T-helper 17 cell (primary cell): Measurements from ENCODE around the gene ITGB6. TPM values are rescaled to one million over a fixed set of nuclear protein-coding genes. Genes with fewer than 3 reads are reported as not detected.
"Not testable (repeated sequence)": the region's sequence is repeated elsewhere in the genome, so short reads cannot be mapped to it uniquely, and the experiment has no call there.

Source experiments
- ATAC-seq: fragments of 150-1000 bp; cut with Tn5 transposase; 2 replicates; pipeline ENCODE4 v1.10.0; 2021; ENCODE audit warnings: mild to moderate bottlenecking, moderate library complexity
- DNase-seq, 3 donors: peaks; one replicate each; pipeline versions ENCODE4 v3.0.0 to v3.0.0-alpha.2; 2020 to 2021
- H3K9me3 ChIP-seq: one replicate; pipeline ENCODE4 v1.7.0; 2013; ENCODE audit warnings: low read length, mild to moderate bottlenecking; ENCODE audit not compliant: control insufficient read depth, poor library complexity, severe bottlenecking
- H3K27ac Mint-ChIP-seq: one replicate; pipeline ENCODE4 v1.8.0; 2022; ENCODE audit warnings: mild to moderate bottlenecking, moderate library complexity, mixed read lengths
- H3K27me3 Mint-ChIP-seq: one replicate; pipeline ENCODE4 v1.8.0; 2022; ENCODE audit warnings: mixed read lengths
- H3K36me3 Mint-ChIP-seq: one replicate; pipeline ENCODE4 v1.8.0; 2022; ENCODE audit warnings: low read depth, mixed read lengths
- H3K4me1 Mint-ChIP-seq: one replicate; pipeline ENCODE4 v1.8.0; 2022; ENCODE audit warnings: mild to moderate bottlenecking, mixed read lengths
- H3K4me3 Mint-ChIP-seq: one replicate; pipeline ENCODE4 v1.8.0; 2022; ENCODE audit warnings: mild to moderate bottlenecking, moderate library complexity, mixed read lengths
- total RNA-seq, 4 donors: library from RNA in 2 of 4; stranded (reverse) in 2 of 4; gene quantifications; one replicate each; pipeline ENCODE4 v1.2.3 and lab custom pipeline; 2022 to 2026

ITGB6 gene
- total RNA-seq, 2 donors from 2014 or later: not detected

DNA sequence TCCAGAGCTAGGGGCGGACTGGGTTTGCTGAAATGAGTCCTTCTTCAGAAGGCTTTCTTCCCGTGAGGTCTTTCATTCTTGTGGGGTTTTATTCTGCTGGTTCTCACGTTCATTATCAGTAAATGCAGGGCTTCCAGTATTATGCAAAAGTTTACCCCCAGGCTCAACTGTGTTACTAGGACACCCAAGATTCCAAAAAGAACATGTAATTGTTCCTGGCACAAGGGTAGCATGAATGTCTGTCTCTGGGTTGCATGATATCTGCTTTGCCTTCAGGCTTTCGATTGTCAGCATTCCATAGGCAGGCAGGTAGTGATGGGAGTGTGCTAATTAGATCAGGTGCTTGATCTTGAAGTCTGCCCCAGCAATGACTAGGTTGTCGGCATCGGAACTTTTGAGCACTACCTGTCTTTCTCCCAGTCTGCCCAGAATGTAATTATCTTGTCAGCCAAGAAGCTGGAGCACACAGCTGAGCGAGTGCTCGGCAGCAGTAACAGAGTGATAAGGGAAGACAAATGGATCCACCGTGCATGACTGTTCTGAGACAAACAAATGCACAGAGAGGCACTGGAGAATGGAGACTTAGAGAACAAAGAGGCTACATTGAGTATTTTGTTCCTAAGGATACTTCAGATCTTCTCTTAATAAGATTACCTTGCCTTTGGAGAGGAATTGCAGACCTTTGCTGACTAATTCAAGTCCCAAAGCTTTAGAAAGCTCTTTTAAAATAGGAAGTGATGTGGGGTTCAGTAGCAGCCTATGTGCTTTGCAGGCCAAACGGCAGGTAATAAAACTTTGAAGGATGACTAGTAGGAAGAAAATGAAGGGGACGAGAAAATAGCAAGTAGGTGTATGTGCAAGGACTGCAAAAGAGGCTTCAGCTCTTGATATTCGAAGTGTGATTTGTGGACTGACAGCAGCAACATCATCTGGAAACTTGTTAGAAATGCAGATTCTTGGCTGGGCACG lies 41.9 kb downstream of the ITGB6 start:
- H3K4me3 Mint-ChIP-seq: no peak overlapping the region
- H3K4me1 Mint-ChIP-seq: no peaks in the 10 kb centered on the region
- ATAC-seq (no peak), DNase-seq (no peak)
- no peaks in the 10 kb centered on the region for H3K36me3 Mint-ChIP-seq
- no peaks in the 10 kb centered on the region for H3K9me3 ChIP-seq
- H3K27me3 Mint-ChIP-seq: peaks cover 11% of the 10 kb centered on the region
- H3K27ac Mint-ChIP-seq: no peak overlapping the region

DNA sequence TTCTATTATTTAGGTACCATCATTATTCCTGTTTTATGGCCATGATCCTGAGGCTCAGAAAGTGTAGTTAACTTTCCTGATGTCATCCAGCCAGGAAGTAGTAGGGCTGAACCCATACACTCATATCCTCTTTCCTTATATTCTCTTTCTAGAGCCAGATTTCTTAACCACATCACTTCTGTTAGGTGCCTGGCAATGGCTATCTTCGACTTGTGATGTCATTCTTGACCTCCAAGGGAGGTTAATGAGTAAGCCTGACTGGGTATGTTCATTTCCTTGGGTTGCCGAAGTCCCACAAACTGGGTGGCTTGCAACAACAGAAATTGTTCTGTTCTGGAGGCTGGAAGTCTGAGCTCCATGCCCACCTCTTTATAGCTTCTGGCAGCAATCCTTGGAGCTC lies 43.4 kb downstream of the ITGB6 start:
- ATAC-seq (no peak), DNase-seq (no peak)
- H3K36me3 Mint-ChIP-seq: no peaks in the 10 kb centered on the region
- no peak overlapping the region for H3K4me3 Mint-ChIP-seq
- H3K27me3 Mint-ChIP-seq: peaks cover 11% of the 10 kb centered on the region
- H3K4me1 Mint-ChIP-seq: no peaks in the 10 kb centered on the region
- H3K9me3 ChIP-seq: no peaks in the 10 kb centered on the region
- H3K27ac Mint-ChIP-seq: no peak overlapping the region

DNA sequence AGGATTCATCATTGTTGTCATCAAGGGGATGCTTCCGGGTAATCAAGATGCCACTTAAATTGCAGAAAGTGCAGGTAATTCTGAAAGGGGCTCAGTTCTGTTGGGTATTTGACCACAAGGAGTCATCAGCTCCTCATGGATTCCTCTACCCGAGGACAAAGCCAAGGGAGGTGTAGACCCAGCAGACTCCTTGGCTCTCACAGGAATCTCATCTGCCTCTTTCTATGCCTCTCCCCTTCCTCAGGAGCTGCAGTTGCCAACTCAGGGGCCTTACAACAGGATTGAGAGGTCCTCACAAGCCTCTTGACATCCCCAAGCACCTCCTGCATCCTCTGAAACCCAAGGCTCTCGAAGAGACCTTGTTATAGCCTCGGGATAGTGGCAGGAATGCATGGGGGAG lies 44.0 kb downstream of the ITGB6 start:
- H3K27me3 Mint-ChIP-seq: peaks cover 11% of the 10 kb centered on the region
- H3K4me1 Mint-ChIP-seq: no peaks in the 10 kb centered on the region
- H3K9me3 ChIP-seq: no peaks in the 10 kb centered on the region
- DNase-seq: no peak
- no peak overlapping the region for H3K27ac Mint-ChIP-seq
- H3K4me3 Mint-ChIP-seq: no peak overlapping the region
- no peak for ATAC-seq
- H3K36me3 Mint-ChIP-seq: no peaks in the 10 kb centered on the region

DNA sequence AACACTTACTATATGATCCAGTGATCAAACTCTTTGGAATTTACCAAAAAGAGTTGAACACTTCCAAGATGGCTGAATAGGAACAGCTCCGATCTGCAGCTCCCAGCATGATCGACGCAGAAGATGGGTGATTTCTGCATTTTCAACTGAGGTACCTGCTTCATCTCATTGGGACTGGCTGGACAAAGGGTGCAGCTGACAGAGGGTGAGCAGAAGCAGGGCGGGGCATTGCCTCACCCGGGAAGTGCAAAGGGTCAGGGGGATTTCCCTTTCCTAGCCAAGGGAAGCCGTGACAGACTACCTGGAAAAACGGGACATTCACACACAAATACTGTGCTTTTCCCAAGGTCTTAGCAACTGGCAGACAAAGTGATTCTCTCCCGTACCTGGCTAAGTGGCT lies 51.7 kb downstream of the ITGB6 start:
- not testable (repeated sequence) for H3K27ac Mint-ChIP-seq, H3K4me3 Mint-ChIP-seq, H3K9me3 ChIP-seq, DNase-seq, H3K36me3 Mint-ChIP-seq, ATAC-seq, H3K4me1 Mint-ChIP-seq
- peaks cover 43% of the 10 kb centered on the region for H3K27me3 Mint-ChIP-seq

- Mint-ChIP-seq H3K27me3 (peaks cover 45% of the 10 kb centered on the region), H3K4me1 (peaks cover 5% of the 10 kb centered on the region)
These were observed 54.6 kb downstream of the ITGB6 start for GRCh38 chr2:160145471-160145870.

DNA sequence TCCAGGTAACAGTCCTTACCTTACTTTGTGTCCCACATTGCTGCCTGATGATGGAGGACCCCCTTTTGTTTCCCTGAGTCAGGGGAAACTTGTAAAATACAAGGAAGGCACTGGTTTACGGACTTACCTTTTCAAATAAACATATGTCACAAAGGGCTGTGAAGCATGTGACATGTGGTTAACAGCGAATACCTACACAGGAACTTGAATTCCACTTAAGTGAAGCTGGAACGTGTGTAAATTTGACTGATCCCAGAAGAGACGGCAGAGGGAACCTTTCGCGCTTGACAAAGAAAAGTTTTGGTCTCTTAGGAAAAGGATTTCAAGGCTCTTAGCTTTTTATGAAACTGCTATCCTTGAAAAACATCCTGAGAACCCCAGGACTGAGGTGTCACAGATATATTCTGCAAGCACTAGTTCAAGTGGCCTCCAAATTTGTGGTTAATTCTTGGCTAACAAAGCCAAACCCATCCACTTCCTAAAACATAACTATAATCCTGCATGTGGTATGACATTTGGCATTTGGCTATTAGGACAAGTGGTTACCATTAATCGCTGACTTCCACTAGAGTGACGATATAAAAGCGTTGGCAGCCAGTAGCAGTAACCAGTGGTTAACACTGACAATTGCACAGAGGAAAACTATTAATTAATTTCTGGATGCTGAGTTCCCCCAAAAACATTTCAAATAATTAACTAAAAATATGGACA lies 55.6 kb downstream of the ITGB6 start:
- H3K9me3 ChIP-seq: no peaks in the 10 kb centered on the region
- ATAC-seq: no peak
- no peak overlapping the region for H3K27ac Mint-ChIP-seq
- peaks cover 5% of the 10 kb centered on the region for H3K4me1 Mint-ChIP-seq
- H3K36me3 Mint-ChIP-seq: peaks cover 2% of the 10 kb centered on the region
- no peak for DNase-seq
- peaks cover 44% of the 10 kb centered on the region for H3K27me3 Mint-ChIP-seq
- H3K4me3 Mint-ChIP-seq: no peak overlapping the region

More at GRCh38 chr2:160145471-160145870, 54.6 kb downstream of the ITGB6 start:
- H3K27ac Mint-ChIP-seq: no peak overlapping the region
- no peaks in the 10 kb centered on the region for H3K9me3 ChIP-seq
- H3K4me3 Mint-ChIP-seq: no peak overlapping the region
- no peak for ATAC-seq
- H3K36me3 Mint-ChIP-seq: peaks cover 2% of the 10 kb centered on the region
- DNase-seq: no peak

DNA sequence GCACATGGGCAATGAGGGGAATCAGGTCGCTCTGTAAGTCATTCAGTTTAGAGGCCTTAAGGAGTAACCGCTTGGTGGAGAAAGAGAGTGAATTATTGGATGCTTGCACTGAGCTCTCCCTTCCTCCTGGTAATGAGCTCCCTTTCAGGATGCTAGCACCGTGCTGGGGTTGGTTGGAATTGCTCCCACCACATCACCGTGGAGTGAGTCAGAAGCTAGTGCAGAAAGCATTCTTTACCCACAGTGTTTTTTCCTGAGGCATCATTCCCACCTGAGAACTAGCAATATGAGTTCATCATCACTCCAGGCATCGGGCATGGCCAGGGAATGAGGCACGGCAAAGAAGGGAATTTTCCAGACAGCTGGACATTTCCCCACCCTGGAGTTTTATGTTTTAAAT lies 57.6 kb downstream of the ITGB6 start:
- no peaks in the 10 kb centered on the region for H3K9me3 ChIP-seq
- H3K36me3 Mint-ChIP-seq: peaks cover 2% of the 10 kb centered on the region
- peaks cover 37% of the 10 kb centered on the region for H3K27me3 Mint-ChIP-seq
- no peak overlapping the region for H3K27ac Mint-ChIP-seq
- ATAC-seq (no peak), DNase-seq (no peak)
- H3K4me3 Mint-ChIP-seq: no peak overlapping the region
- no peaks in the 10 kb centered on the region for H3K4me1 Mint-ChIP-seq

GRCh38 chr2:160141912-160142311 lies 58.2 kb downstream of the ITGB6 start:
- Mint-ChIP-seq H3K4me3 (no peak overlapping the region), H3K36me3 (peaks cover 2% of the 10 kb centered on the region), H3K4me1 (no peaks in the 10 kb centered on the region), H3K27me3 (peaks cover 37% of the 10 kb centered on the region), H3K27ac (no peak overlapping the region)
- ATAC-seq (no peak), DNase-seq (no peak)
- H3K9me3 ChIP-seq: no peaks in the 10 kb centered on the region

DNA sequence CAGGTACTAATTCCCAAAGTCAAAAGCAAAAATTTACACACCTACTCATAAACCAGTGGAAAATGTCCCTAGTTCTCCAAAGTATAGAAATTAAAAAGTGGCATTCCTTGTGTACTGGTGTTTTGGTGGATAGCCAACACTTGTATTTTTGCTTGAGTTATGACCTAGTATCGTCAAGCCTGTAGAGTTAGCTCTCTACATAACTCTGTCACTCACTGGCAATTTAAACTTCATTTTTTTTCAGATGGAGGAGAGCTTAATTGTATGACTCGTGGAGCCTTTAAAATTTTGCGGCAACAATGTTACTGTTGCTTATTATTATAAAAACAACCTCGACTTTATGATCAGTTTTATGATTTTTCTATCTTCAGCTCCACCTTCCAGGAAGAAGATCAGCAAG lies 58.7 kb downstream of the ITGB6 start:
- Mint-ChIP-seq H3K27ac (no peak overlapping the region), H3K36me3 (peaks cover 2% of the 10 kb centered on the region), H3K27me3 (peaks cover 32% of the 10 kb centered on the region), H3K4me3 (no peak overlapping the region), H3K4me1 (no peaks in the 10 kb centered on the region)
- no peaks in the 10 kb centered on the region for H3K9me3 ChIP-seq
- DNase-seq (no peak), ATAC-seq (no peak)

- Mint-ChIP-seq H3K27ac (no peak overlapping the region), H3K4me3 (no peak overlapping the region), H3K36me3 (no peaks in the 10 kb centered on the region), H3K4me1 (no peaks in the 10 kb centered on the region), H3K27me3 (peaks cover 23% of the 10 kb centered on the region)
- DNase-seq (no peak), ATAC-seq (no peak)
- H3K9me3 ChIP-seq: no peaks in the 10 kb centered on the region
These were observed 59.6 kb downstream of the ITGB6 start for GRCh38 chr2:160140471-160140870.

DNA sequence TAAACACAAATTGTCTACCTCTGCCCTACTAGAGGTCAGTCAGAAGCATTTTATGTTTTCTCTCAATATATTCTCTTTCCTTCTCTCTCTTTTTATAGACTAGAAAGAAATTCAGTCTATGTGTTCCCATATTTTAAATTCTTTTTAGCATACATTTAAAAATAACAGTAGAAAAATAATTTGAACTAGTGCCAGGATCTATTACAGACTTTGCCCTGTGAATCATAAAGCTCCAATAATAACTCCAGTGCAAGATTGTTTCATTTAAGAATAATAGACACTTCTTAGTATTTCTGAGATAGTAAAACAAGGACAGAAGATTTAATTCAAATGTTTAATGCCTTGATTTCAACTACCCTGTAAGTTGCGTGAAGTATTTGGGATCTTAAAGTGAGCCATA lies 60.1 kb downstream of the ITGB6 start:
- no peaks in the 10 kb centered on the region for H3K9me3 ChIP-seq
- no peak for DNase-seq
- Mint-ChIP-seq H3K36me3 (no peaks in the 10 kb centered on the region), H3K27ac (no peak overlapping the region), H3K4me1 (no peaks in the 10 kb centered on the region), H3K4me3 (no peak overlapping the region), H3K27me3 (peaks cover 19% of the 10 kb centered on the region)
- ATAC-seq: no peak

- no peak overlapping the region for H3K4me3 Mint-ChIP-seq
- no peaks in the 10 kb centered on the region for H3K9me3 ChIP-seq
- no peak for DNase-seq
- no peaks in the 10 kb centered on the region for H3K36me3 Mint-ChIP-seq
- no peak overlapping the region for H3K27ac Mint-ChIP-seq
- H3K4me1 Mint-ChIP-seq: no peaks in the 10 kb centered on the region
- no peak for ATAC-seq
- peaks cover 15% of the 10 kb centered on the region for H3K27me3 Mint-ChIP-seq
These were observed 60.7 kb downstream of the ITGB6 start for GRCh38 chr2:160139350-160139749.

GRCh38 chr2:160138406-160138805 lies 61.7 kb downstream of the ITGB6 start:
- no peak overlapping the region for H3K4me3 Mint-ChIP-seq
- no peaks in the 10 kb centered on the region for H3K4me1 Mint-ChIP-seq

More at GRCh38 chr2:160138406-160138805, 61.7 kb downstream of the ITGB6 start:
- Mint-ChIP-seq H3K27ac (no peak overlapping the region), H3K36me3 (no peaks in the 10 kb centered on the region), H3K27me3 (peaks cover 11% of the 10 kb centered on the region)
- ATAC-seq: no peak
- DNase-seq: no peak
- no peaks in the 10 kb centered on the region for H3K9me3 ChIP-seq
